ENCODE data around the gene LIPT1. TPM values are rescaled to one million over a fixed set of nuclear protein-coding genes. Genes with fewer than 3 reads are reported as not detected.

Gene LIPT1
- total and polyA plus RNA-seq, 2 of the 4 experiments (the other 2 are of a cell fraction), result 3.2 to 3.5 TPM

DNA sequence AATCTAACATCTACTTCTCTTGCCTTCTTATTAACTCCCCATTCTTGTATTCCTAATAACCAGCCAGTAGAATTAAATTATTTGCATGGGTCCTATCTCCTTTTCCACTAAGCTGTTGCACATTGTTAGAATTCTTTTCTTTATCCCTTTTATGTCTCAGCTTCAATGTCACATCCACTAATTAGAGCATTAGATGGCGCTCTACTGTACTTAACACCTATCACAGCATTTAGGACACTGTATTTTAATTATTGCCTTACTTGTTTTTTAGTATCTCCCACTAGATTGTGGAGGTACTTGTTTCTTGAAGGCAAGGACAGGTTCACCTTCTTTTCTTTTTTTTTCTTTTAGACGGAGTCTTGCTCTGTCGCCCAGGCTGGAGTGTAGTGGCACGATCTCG, 3.8 kb downstream of the LIPT1 start:
- ChIA-PET CTCF (no interaction called here), POLR2A (ENCODE audit: unreplicated experiment) (no interaction called here)
- DNase-seq, result no peak

More for the DNA sequence above, 3.8 kb downstream of the LIPT1 start:
- Histone ChIP-seq H3K4me2 (ENCODE audit: low read depth, low read length) (no peak overlapping the region), H3K4me1 (ENCODE audit: control insufficient read depth, insufficient read depth, low read length) (peaks cover 5% of the 10 kb centered on the region), H3K9me3 (ENCODE audit: control insufficient read depth, insufficient read depth, low read length) (no peaks in the 10 kb centered on the region), H2BK20ac (ENCODE audit: low read depth, low read length) (no peak overlapping the region), H3K4me3 (ENCODE audit: insufficient read depth, low read depth, low read length) (no peak overlapping the region), H2BK15ac (ENCODE audit: low read depth, low read length) (no peak overlapping the region), H4K5ac (ENCODE audit: low read depth, low read length) (no peak overlapping the region), H3K14ac (replicated peaks; ENCODE audit: low read depth, low read length) (no peak overlapping the region), H3K4ac (ENCODE audit: low read depth, low read length) (no peak overlapping the region), H3K79me1 (ENCODE audit: low read depth in 1 of 2, low read length in 2 of 2) (peaks cover 15 to 20% of the 10 kb centered on the region in 2 experiments), H3K23ac (ENCODE audit: low read depth, low read length) (no peak overlapping the region), H2AFZ (replicated peaks; ENCODE audit: low read length, poor library complexity) (no peak overlapping the region), H3K9me1 (ENCODE audit: insufficient read depth, low read length) (no peaks in the 10 kb centered on the region), H4K8ac (ENCODE audit: low read depth in 2 of 2, low read length in 2 of 2) (no peak overlapping the region), H4K91ac (ENCODE audit: insufficient read depth, low read depth, low read length) (no peak overlapping the region), H3K27ac (ENCODE audit: insufficient read depth, low read length) (no peak overlapping the region), H2AK9ac (replicated peaks; ENCODE audit: low read depth, low read length, poor library complexity) (no peak overlapping the region), H3K27me3 (ENCODE audit: control insufficient read depth, insufficient read depth, low read length) (no peaks in the 10 kb centered on the region), H3K36me3 (ENCODE audit: control insufficient read depth, insufficient read depth, low read length) (no peaks in the 10 kb centered on the region), H3K9ac (ENCODE audit: low read depth, low read length) (no peak overlapping the region), H3K56ac (ENCODE audit: extremely low read depth, insufficient read depth, low read length) (no peak overlapping the region), H2BK5ac (ENCODE audit: low read depth, low read length, poor library complexity, severe bottlenecking) (no peak overlapping the region), H2BK120ac (ENCODE audit: low read depth, low read length) (no peak overlapping the region), H2AK5ac (ENCODE audit: low read depth, low read length) (no peak overlapping the region), H3K18ac (ENCODE audit: low read depth, low read length) (no peak overlapping the region), H4K20me1 (ENCODE audit: insufficient read depth, low read length) (no peaks in the 10 kb centered on the region)
- dilution Hi-C loops (cut with HindIII; ENCODE audit: low sequenced_read_pairs, unreplicated experiment), result no loop called here
- TF ChIP-seq RAD21 (IDR thresholded peaks at IDR 0.05; ENCODE audit: low read length) (no peak), CTCF (conservative IDR thresholded peaks at IDR 0.05; ENCODE audit: low read depth, low read length) (no peak)
- no peak for ATAC-seq (ENCODE audit: low read depth)
- WGBS, 2 experiments (ENCODE audit: extremely low coverage in 2 of 2, insufficient read length in 1 of 2), result no CpG with 5 or more reads among the region's 5 CpGs
- intact Hi-C loops (cut with micrococcal nuclease), result no loop called here
- in situ Hi-C loops (cut with MboI; ENCODE audit: low sequenced_read_pairs), result loop anchor here (25.0 kb wide), 1 partner anchor 1104 kb away; no protein-coding TSS in a partner anchor
- BruUV-seq (replicated peaks), result no TSS peak

Data from IMR-90 (cell line).